HG03196 (cell line): ENCODE measurements around the gene THRAP3.
A peak's percentile ranks its signal among the peaks of the same experiment; 100 is the strongest.

Source experiments
- ATAC-seq: cut with Tn5 transposase; IDR thresholded peaks from one replicate; pipeline ENCODE4 v1.9.1; 2021; ENCODE audit not compliant: unreplicated experiment

Gene THRAP3

GRCh38 chr1:36322786-36323635 is 98.8 kb downstream of the THRAP3 start:
- ATAC-seq = peak; percentile 16

GRCh38 chr1:36323636-36324352 is 99.6 kb downstream of the THRAP3 start, which contains the start of gene EVA1B:
Gene EVA1B, minus strand, starts transcription at chr1:36323645. Its CDS starts 608 bp downstream, at chr1:36323037.
- peak; percentile 44 for ATAC-seq

- no peak for ATAC-seq
Measured at GRCh38 chr1:36324353-36324703, 100.1 kb downstream of the THRAP3 start.

- no peak for ATAC-seq
Measured at GRCh38 chr1:36326499-36326898, 102.3 kb downstream of the THRAP3 start.

GRCh38 chr1:36327421-36328087 is 103.3 kb downstream of the THRAP3 start:
- no peak for ATAC-seq

GRCh38 chr1:36328088-36328480 is 103.8 kb downstream of the THRAP3 start:
- ATAC-seq = no peak

- ATAC-seq = no peak
Measured at GRCh38 chr1:36328713-36329112, 104.5 kb downstream of the THRAP3 start.

- ATAC-seq = no peak
Measured at GRCh38 chr1:36329817-36330216, 105.6 kb downstream of the THRAP3 start.

GRCh38 chr1:36330940-36331339 is 106.7 kb downstream of the THRAP3 start:
- ATAC-seq = no peak

- ATAC-seq = no peak
Measured at GRCh38 chr1:36337830-36338229, 113.6 kb downstream of the THRAP3 start.

GRCh38 chr1:36339215-36339614 is 115.0 kb downstream of the THRAP3 start:
- no peak for ATAC-seq

- ATAC-seq = no peak
Measured at GRCh38 chr1:36339615-36340014, 115.4 kb downstream of the THRAP3 start.

- no peak for ATAC-seq
Measured at GRCh38 chr1:36341626-36342320, 117.5 kb downstream of the THRAP3 start.

- ATAC-seq = no peak
Measured at GRCh38 chr1:36342426-36343185, 118.4 kb downstream of the THRAP3 start.

GRCh38 chr1:36343651-36344394 is 119.6 kb downstream of the THRAP3 start:
- ATAC-seq = no peak

GRCh38 chr1:36344395-36344680 is 120.1 kb downstream of the THRAP3 start:
- no peak for ATAC-seq

- no peak for ATAC-seq
Measured at GRCh38 chr1:36345353-36345752, 121.1 kb downstream of the THRAP3 start.

GRCh38 chr1:36346741-36347370 is 122.6 kb downstream of the THRAP3 start:
- no peak for ATAC-seq

- peak; percentile 44 for ATAC-seq
Measured at GRCh38 chr1:36349241-36349671, 125.0 kb downstream of the THRAP3 start.
